Activated naive CD8-positive, alpha-beta T cell (primary cell): ENCODE measurements around the gene FZD10.

Source experiments
- H3K27ac Mint-ChIP-seq: one replicate; pipeline ENCODE4 v1.8.0; 2021; ENCODE audit warnings: mixed read lengths
- H3K27me3 Mint-ChIP-seq: one replicate; pipeline ENCODE4 v1.8.0; 2021; ENCODE audit warnings: mixed read lengths
- H3K36me3 Mint-ChIP-seq: one replicate; pipeline ENCODE4 v1.8.0; 2021; ENCODE audit warnings: mixed read lengths
- H3K4me1 Mint-ChIP-seq: one replicate; pipeline ENCODE4 v1.8.0; 2021; ENCODE audit warnings: low read depth, mixed read lengths
- H3K4me3 Mint-ChIP-seq: one replicate; pipeline ENCODE4 v1.8.0; 2021; ENCODE audit warnings: mild to moderate bottlenecking, mixed read lengths
- H3K9me3 Mint-ChIP-seq: one replicate; pipeline ENCODE4 v1.8.0; 2021; ENCODE audit warnings: low read depth, mixed read lengths

Gene FZD10

GRCh38 chr12:130127532-130127911 is 34.7 kb upstream of the FZD10 start:
- peaks cover 1% of the 10 kb centered on the region for H3K27me3 Mint-ChIP-seq
- H3K4me3 Mint-ChIP-seq = no peak overlapping the region

GRCh38 chr12:130127912-130128789 is 34.1 kb upstream of the FZD10 start:
- H3K4me1 Mint-ChIP-seq = no peaks in the 10 kb centered on the region
- H3K27ac Mint-ChIP-seq = no peak overlapping the region
- no peaks in the 10 kb centered on the region for H3K9me3 Mint-ChIP-seq
- H3K27me3 Mint-ChIP-seq = peaks cover 1% of the 10 kb centered on the region
- no peaks in the 10 kb centered on the region for H3K36me3 Mint-ChIP-seq
- H3K4me3 Mint-ChIP-seq = no peak overlapping the region

More at GRCh38 chr12:130127532-130127911, 34.7 kb upstream of the FZD10 start:
- H3K27ac Mint-ChIP-seq = no peak overlapping the region
- H3K4me1 Mint-ChIP-seq = no peaks in the 10 kb centered on the region
- H3K9me3 Mint-ChIP-seq = no peaks in the 10 kb centered on the region
- no peaks in the 10 kb centered on the region for H3K36me3 Mint-ChIP-seq

GRCh38 chr12:130128790-130129735 is 33.2 kb upstream of the FZD10 start:
- H3K27me3 Mint-ChIP-seq = peaks cover 1% of the 10 kb centered on the region
- no peaks in the 10 kb centered on the region for H3K4me1 Mint-ChIP-seq
- no peaks in the 10 kb centered on the region for H3K9me3 Mint-ChIP-seq
- no peak overlapping the region for H3K4me3 Mint-ChIP-seq
- no peak overlapping the region for H3K27ac Mint-ChIP-seq
- H3K36me3 Mint-ChIP-seq = no peaks in the 10 kb centered on the region

GRCh38 chr12:130130346-130130745 is 31.9 kb upstream of the FZD10 start:
- Mint-ChIP-seq H3K27me3 (peaks cover 1% of the 10 kb centered on the region), H3K9me3 (no peaks in the 10 kb centered on the region), H3K4me3 (no peak overlapping the region), H3K4me1 (no peaks in the 10 kb centered on the region), H3K36me3 (no peaks in the 10 kb centered on the region), H3K27ac (no peak overlapping the region)

GRCh38 chr12:130131025-130131424 is 31.2 kb upstream of the FZD10 start:
- Mint-ChIP-seq H3K4me1 (no peaks in the 10 kb centered on the region), H3K36me3 (no peaks in the 10 kb centered on the region)

GRCh38 chr12:130131801-130132200 is 30.5 kb upstream of the FZD10 start:
- no peaks in the 10 kb centered on the region for H3K4me1 Mint-ChIP-seq
- no peak overlapping the region for H3K4me3 Mint-ChIP-seq
- H3K36me3 Mint-ChIP-seq = no peaks in the 10 kb centered on the region
- no peaks in the 10 kb centered on the region for H3K9me3 Mint-ChIP-seq
- no peak overlapping the region for H3K27ac Mint-ChIP-seq
- no peaks in the 10 kb centered on the region for H3K27me3 Mint-ChIP-seq

More at GRCh38 chr12:130131025-130131424, 31.2 kb upstream of the FZD10 start:
- Mint-ChIP-seq H3K27me3 (no peaks in the 10 kb centered on the region), H3K9me3 (no peaks in the 10 kb centered on the region), H3K4me3 (no peak overlapping the region), H3K27ac (no peak overlapping the region)

- H3K4me3 Mint-ChIP-seq = no peak overlapping the region
- no peaks in the 10 kb centered on the region for H3K36me3 Mint-ChIP-seq
- no peak overlapping the region for H3K27ac Mint-ChIP-seq
- H3K9me3 Mint-ChIP-seq = no peaks in the 10 kb centered on the region
- H3K4me1 Mint-ChIP-seq = no peaks in the 10 kb centered on the region
- no peaks in the 10 kb centered on the region for H3K27me3 Mint-ChIP-seq
Observed at GRCh38 chr12:130132831-130133511, 29.3 kb upstream of the FZD10 start.

GRCh38 chr12:130133851-130134562 is 28.3 kb upstream of the FZD10 start:
- no peak overlapping the region for H3K27ac Mint-ChIP-seq
- no peaks in the 10 kb centered on the region for H3K27me3 Mint-ChIP-seq
- H3K9me3 Mint-ChIP-seq = no peaks in the 10 kb centered on the region
- H3K4me3 Mint-ChIP-seq = no peak overlapping the region
- no peaks in the 10 kb centered on the region for H3K36me3 Mint-ChIP-seq
- H3K4me1 Mint-ChIP-seq = no peaks in the 10 kb centered on the region

GRCh38 chr12:130134563-130134915 is 27.7 kb upstream of the FZD10 start:
- no peaks in the 10 kb centered on the region for H3K4me1 Mint-ChIP-seq
- no peaks in the 10 kb centered on the region for H3K27me3 Mint-ChIP-seq
- no peaks in the 10 kb centered on the region for H3K36me3 Mint-ChIP-seq
- H3K9me3 Mint-ChIP-seq = no peaks in the 10 kb centered on the region
- no peak overlapping the region for H3K27ac Mint-ChIP-seq
- H3K4me3 Mint-ChIP-seq = no peak overlapping the region

GRCh38 chr12:130136509-130137039 is 25.7 kb upstream of the FZD10 start:
- Mint-ChIP-seq H3K4me3 (no peak overlapping the region), H3K4me1 (no peaks in the 10 kb centered on the region), H3K9me3 (no peaks in the 10 kb centered on the region), H3K36me3 (no peaks in the 10 kb centered on the region), H3K27ac (no peak overlapping the region), H3K27me3 (no peaks in the 10 kb centered on the region)

GRCh38 chr12:130137040-130138018 is 24.9 kb upstream of the FZD10 start:
- no peak overlapping the region for H3K4me3 Mint-ChIP-seq
- no peak overlapping the region for H3K27ac Mint-ChIP-seq
- no peaks in the 10 kb centered on the region for H3K9me3 Mint-ChIP-seq
- no peaks in the 10 kb centered on the region for H3K36me3 Mint-ChIP-seq
- H3K27me3 Mint-ChIP-seq = no peaks in the 10 kb centered on the region
- no peaks in the 10 kb centered on the region for H3K4me1 Mint-ChIP-seq

GRCh38 chr12:130138478-130138877 is 23.8 kb upstream of the FZD10 start:
- Mint-ChIP-seq H3K4me1 (no peaks in the 10 kb centered on the region), H3K36me3 (no peaks in the 10 kb centered on the region), H3K9me3 (no peaks in the 10 kb centered on the region), H3K27me3 (no peaks in the 10 kb centered on the region), H3K27ac (no peak overlapping the region), H3K4me3 (no peak overlapping the region)
